ENCODE data around the gene PRSS8.
"Not testable (repeated sequence)": the region's sequence is repeated elsewhere in the genome, so short reads cannot be mapped to it uniquely, and the experiment has no call there.

PRSS8 gene

GRCh38 chr16:31135535-31136286 is at the start of gene PRSS8:
TSS of gene PRSS8 (minus strand) at chr16:31135727. CDS start at chr16:31135498, 229 bp downstream.
- DNase-seq: no peak

GRCh38 chr16:31184888-31185287 is 49.4 kb upstream of the PRSS8 start:
- DNase-seq: no peak

- DNase-seq: no peak
Measured at GRCh38 chr16:31183432-31184428, 48.2 kb upstream of the PRSS8 start.

- DNase-seq: no peak
Measured at GRCh38 chr16:31182391-31182790, 46.9 kb upstream of the PRSS8 start.

- DNase-seq: peak in 1 of 2 experiments; percentile 46
Measured at GRCh38 chr16:31181102-31181830, 45.7 kb upstream of the PRSS8 start.

GRCh38 chr16:31179747-31180459 is 44.4 kb upstream of the PRSS8 start, which contains the start of gene FUS:
TSS of gene FUS (plus strand) at chr16:31180139. CDS start at chr16:31180215, 76 bp downstream.
- peak; percentile 82 to 91 for DNase-seq

GRCh38 chr16:31179219-31179746 is 43.8 kb upstream of the PRSS8 start:
- no peak for DNase-seq

GRCh38 chr16:31177136-31177535 is 41.6 kb upstream of the PRSS8 start:
- no peak for DNase-seq

GRCh38 chr16:31170048-31170447 is 34.5 kb upstream of the PRSS8 start:
- DNase-seq: not testable (repeated sequence)

GRCh38 chr16:31168848-31169247 is 33.3 kb upstream of the PRSS8 start:
- no peak for DNase-seq

- no peak for DNase-seq
Measured at GRCh38 chr16:31167315-31167714, 31.8 kb upstream of the PRSS8 start.

- DNase-seq: no peak
Measured at GRCh38 chr16:31157136-31157535, 21.6 kb upstream of the PRSS8 start.

GRCh38 chr16:31150976-31151375 is 15.4 kb upstream of the PRSS8 start:
- not testable (repeated sequence) for DNase-seq

GRCh38 chr16:31149894-31150890 is 14.7 kb upstream of the PRSS8 start, which contains the start of gene PRSS36:
TSS of gene PRSS36 (minus strand) at chr16:31150066. CDS start at chr16:31150035, 31 bp downstream.
- DNase-seq: no peak

GRCh38 chr16:31149332-31149731 is 13.8 kb upstream of the PRSS8 start:
- DNase-seq: no peak

- no peak for DNase-seq
Measured at GRCh38 chr16:31148896-31149295, 13.4 kb upstream of the PRSS8 start.

GRCh38 chr16:31148281-31148728 is 12.8 kb upstream of the PRSS8 start:
- DNase-seq: no peak

- DNase-seq: no peak
Measured at GRCh38 chr16:31147574-31147973, 12.0 kb upstream of the PRSS8 start.

- no peak for DNase-seq
Measured at GRCh38 chr16:31145398-31145990, 10.0 kb upstream of the PRSS8 start.

GRCh38 chr16:31144418-31144817 is 8.9 kb upstream of the PRSS8 start:
- DNase-seq: not testable (repeated sequence)
